ENCODE data around the gene C1RL. TPM values are rescaled to one million over a fixed set of nuclear protein-coding genes. Genes with fewer than 3 reads are reported as not detected.

Gene C1RL
- total and polyA plus RNA-seq, 8 donors, result 55.4 to 72.7 (median 63.8) TPM

GRCh38 chr12:7155471-7156034, 46.5 kb upstream of the C1RL start:
- peaks cover 0 to 7% of the 10 kb centered on the region in 2 donors for H3K4me1 ChIP-seq
- H3K27ac ChIP-seq, result peak overlapping the region; percentile 1 to 33
- no peaks in the 10 kb centered on the region for H3K27me3 ChIP-seq
- ATAC-seq (peak; percentile 85), DNase-seq (peak; percentile 36 to 87 (median 78))
- no peak for TF ChIP-seq CTCF (IDR thresholded peaks at IDR 0.05)
- H3K9me3 ChIP-seq, result no peaks in the 10 kb centered on the region
- peak overlapping the region in 1 of 2 donors; percentile 33 for H3K4me3 ChIP-seq
- intact Hi-C loops (cut with DNase I), result no loop called here
- peaks cover 0 to 40% of the 10 kb centered on the region in 2 donors for H3K36me3 ChIP-seq

GRCh38 chr12:7154901-7155470, 46.0 kb upstream of the C1RL start:
- H3K27ac ChIP-seq, result peak overlapping the region; percentile 1 to 26
- no peak overlapping the region for H3K4me3 ChIP-seq
- no peaks in the 10 kb centered on the region for H3K9me3 ChIP-seq
- no peak for TF ChIP-seq CTCF (IDR thresholded peaks at IDR 0.05)
- H3K36me3 ChIP-seq, result peaks cover 0 to 46% of the 10 kb centered on the region in 2 donors
- ATAC-seq (no peak), DNase-seq (no peak)
- peaks cover 0 to 9% of the 10 kb centered on the region in 2 donors for H3K4me1 ChIP-seq
- intact Hi-C loops (cut with DNase I), result no loop called here
- no peaks in the 10 kb centered on the region for H3K27me3 ChIP-seq

- Histone ChIP-seq H3K4me3 (no peak overlapping the region), H3K36me3 (peaks cover 0 to 53% of the 10 kb centered on the region in 2 donors), H3K4me1 (peaks cover 0 to 9% of the 10 kb centered on the region in 2 donors), H3K9me3 (no peaks in the 10 kb centered on the region), H3K27ac (peak overlapping the region; percentile 33), H3K27me3 (no peaks in the 10 kb centered on the region)
- intact Hi-C loops (cut with DNase I), result no loop called here
- ATAC-seq (peak; percentile 47), DNase-seq (peak in 1 of 4 donors; percentile 56)
- TF ChIP-seq CTCF (IDR thresholded peaks at IDR 0.05), result no peak
Measured at GRCh38 chr12:7154042-7154441, 45.0 kb upstream of the C1RL start.

GRCh38 chr12:7152818-7153217, 43.8 kb upstream of the C1RL start:
- no peak overlapping the region for H3K4me3 ChIP-seq
- peaks cover 0 to 53% of the 10 kb centered on the region in 2 donors for H3K36me3 ChIP-seq
- ATAC-seq (no peak), DNase-seq (no peak)
- H3K27me3 ChIP-seq, result no peaks in the 10 kb centered on the region
- H3K9me3 ChIP-seq, result no peaks in the 10 kb centered on the region
- H3K27ac ChIP-seq, result no peak overlapping the region
- peaks cover 0 to 9% of the 10 kb centered on the region in 2 donors for H3K4me1 ChIP-seq
- TF ChIP-seq CTCF (IDR thresholded peaks at IDR 0.05), result no peak
- intact Hi-C loops (cut with DNase I), result no loop called here

- no peak overlapping the region for H3K4me3 ChIP-seq
- ATAC-seq (no peak), DNase-seq (no peak)
- H3K27ac ChIP-seq, result no peak overlapping the region
- peaks cover 0 to 9% of the 10 kb centered on the region in 2 donors for H3K4me1 ChIP-seq
- H3K27me3 ChIP-seq, result no peaks in the 10 kb centered on the region
- no peak for TF ChIP-seq CTCF (IDR thresholded peaks at IDR 0.05)
- H3K9me3 ChIP-seq, result no peaks in the 10 kb centered on the region
- peaks cover 0 to 45% of the 10 kb centered on the region in 2 donors for H3K36me3 ChIP-seq
- intact Hi-C loops (cut with DNase I), result no loop called here
Measured at GRCh38 chr12:7151532-7151931, 42.5 kb upstream of the C1RL start.

All from left lung (tissue), 10 donors.